SU-DHL-6 (cell line): ENCODE measurements around the gene UBE3B.

Experiments
- EZH2phosphoT487 ChIP-seq: fragments of 200-600 bp; sonication (generic), shearing (Covaris generic); conservative IDR thresholded peaks from 2 replicates; pipeline ENCODE4 v1.6.1; 2018; ENCODE audit warnings: mild to moderate bottlenecking, antibody characterized with exemption, low read length, moderate library complexity, mixed read lengths
- TF ChIP-seq, protein P1 (sequence below): fragments of 200-600 bp; sonication (generic); IDR thresholded peaks from one replicate; pipeline ENCODE4 v1.5.1; 2017; ENCODE audit warnings: antibody characterized with exemption, mild to moderate bottlenecking, low read length, moderate library complexity; ENCODE audit not compliant: insufficient read depth, poor library complexity, severe bottlenecking

- TF ChIP-seq, protein P1, sequence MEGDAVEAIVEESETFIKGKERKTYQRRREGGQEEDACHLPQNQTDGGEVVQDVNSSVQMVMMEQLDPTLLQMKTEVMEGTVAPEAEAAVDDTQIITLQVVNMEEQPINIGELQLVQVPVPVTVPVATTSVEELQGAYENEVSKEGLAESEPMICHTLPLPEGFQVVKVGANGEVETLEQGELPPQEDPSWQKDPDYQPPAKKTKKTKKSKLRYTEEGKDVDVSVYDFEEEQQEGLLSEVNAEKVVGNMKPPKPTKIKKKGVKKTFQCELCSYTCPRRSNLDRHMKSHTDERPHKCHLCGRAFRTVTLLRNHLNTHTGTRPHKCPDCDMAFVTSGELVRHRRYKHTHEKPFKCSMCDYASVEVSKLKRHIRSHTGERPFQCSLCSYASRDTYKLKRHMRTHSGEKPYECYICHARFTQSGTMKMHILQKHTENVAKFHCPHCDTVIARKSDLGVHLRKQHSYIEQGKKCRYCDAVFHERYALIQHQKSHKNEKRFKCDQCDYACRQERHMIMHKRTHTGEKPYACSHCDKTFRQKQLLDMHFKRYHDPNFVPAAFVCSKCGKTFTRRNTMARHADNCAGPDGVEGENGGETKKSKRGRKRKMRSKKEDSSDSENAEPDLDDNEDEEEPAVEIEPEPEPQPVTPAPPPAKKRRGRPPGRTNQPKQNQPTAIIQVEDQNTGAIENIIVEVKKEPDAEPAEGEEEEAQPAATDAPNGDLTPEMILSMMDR: no peak
- TF ChIP-seq EZH2phosphoT487: no peak
Observed at GRCh38 chr12:109539508-109539907, 62.1 kb downstream of the UBE3B start.
